Activated T-helper 1 cell treated with Interleukin-2 at 50 U/mL for 16 hours (primary cell): Measurements from ENCODE around the gene RSRC2.
A peak's percentile ranks its signal among the peaks of the same experiment; 100 is the strongest.
"Not testable (repeated sequence)": the region's sequence is repeated elsewhere in the genome, so short reads cannot be mapped to it uniquely, and the experiment has no call there.

Experiments used
- DNase-seq: peaks from one replicate; pipeline ENCODE4 v3.0.0-alpha.2; 2020; ENCODE audit warnings: low read depth

Gene RSRC2

GRCh38 chr12:122526683-122527477 is at the start of gene RSRC2, which contains the start of gene KNTC1:
TSS of gene RSRC2 (minus strand) at chr12:122526936. CDS start at chr12:122526853, 83 bp downstream.
TSS of gene KNTC1 (plus strand) at chr12:122527249. CDS start at chr12:122530064, 2,815 bp downstream.
- peak; percentile 95 for DNase-seq

GRCh38 chr12:122571821-122572220 is 45.1 kb upstream of the RSRC2 start:
- no peak for DNase-seq

GRCh38 chr12:122570006-122570405 is 43.3 kb upstream of the RSRC2 start:
- not testable (repeated sequence) for DNase-seq

GRCh38 chr12:122569288-122569687 is 42.6 kb upstream of the RSRC2 start:
- DNase-seq: no peak

- DNase-seq: not testable (repeated sequence)
Measured at GRCh38 chr12:122566816-122567215, 40.1 kb upstream of the RSRC2 start.

GRCh38 chr12:122563361-122563760 is 36.6 kb upstream of the RSRC2 start:
- no peak for DNase-seq

GRCh38 chr12:122560138-122560537 is 33.4 kb upstream of the RSRC2 start:
- no peak for DNase-seq

GRCh38 chr12:122558745-122559641 is 32.3 kb upstream of the RSRC2 start:
- DNase-seq: no peak

- no peak for DNase-seq
Measured at GRCh38 chr12:122547330-122547729, 20.6 kb upstream of the RSRC2 start.

- no peak for DNase-seq
Measured at GRCh38 chr12:122545855-122546254, 19.1 kb upstream of the RSRC2 start.

- no peak for DNase-seq
Measured at GRCh38 chr12:122544537-122544936, 17.8 kb upstream of the RSRC2 start.

- DNase-seq: no peak
Measured at GRCh38 chr12:122538496-122538895, 11.8 kb upstream of the RSRC2 start.

- DNase-seq: no peak
Measured at GRCh38 chr12:122537021-122537420, 10.3 kb upstream of the RSRC2 start.

GRCh38 chr12:122533856-122534255 is 7.1 kb upstream of the RSRC2 start:
- no peak for DNase-seq

GRCh38 chr12:122528992-122529391 is 2.3 kb upstream of the RSRC2 start:
- no peak for DNase-seq

GRCh38 chr12:122528582-122528981 is 1.8 kb upstream of the RSRC2 start:
- DNase-seq: no peak

GRCh38 chr12:122527478-122527944 is 775 bp upstream of the RSRC2 start:
- no peak for DNase-seq

- DNase-seq: no peak
Measured at GRCh38 chr12:122523846-122524718, 2.7 kb downstream of the RSRC2 start.

- DNase-seq: no peak
Measured at GRCh38 chr12:122523280-122523679, 3.5 kb downstream of the RSRC2 start.

GRCh38 chr12:122520676-122521075 is 6.1 kb downstream of the RSRC2 start:
- no peak for DNase-seq

- no peak for DNase-seq
Measured at GRCh38 chr12:122519418-122519817, 7.3 kb downstream of the RSRC2 start.

- no peak for DNase-seq
Measured at GRCh38 chr12:122518908-122519307, 7.8 kb downstream of the RSRC2 start.
